Tibial nerve (tissue), 3 donors: ENCODE results near the gene TMEM129.

Experiments
- POLR2A ChIP-seq, 2 donors: fragments of 450-650 bp; IDR thresholded peaks; one replicate each; pipeline ENCODE4 v1.6.1; 2017; ENCODE audit warnings: antibody characterized with exemption in 2 of 2, mild to moderate bottlenecking in 2 of 2, moderate library complexity in 2 of 2
- TF ChIP-seq, protein P1 (sequence below), 5 experiments: fragments of 200-600 bp in 3 of 5; fragments of 450-650 bp in 2 of 5; sonication (generic) in 3 of 5; IDR thresholded peaks; one replicate each; pipeline ENCODE4 v1.5.1; 2016 to 2019; ENCODE audit warnings: antibody characterized with exemption in 5 of 5, mild to moderate bottlenecking in 3 of 5, moderate library complexity in 2 of 5

DNA sequence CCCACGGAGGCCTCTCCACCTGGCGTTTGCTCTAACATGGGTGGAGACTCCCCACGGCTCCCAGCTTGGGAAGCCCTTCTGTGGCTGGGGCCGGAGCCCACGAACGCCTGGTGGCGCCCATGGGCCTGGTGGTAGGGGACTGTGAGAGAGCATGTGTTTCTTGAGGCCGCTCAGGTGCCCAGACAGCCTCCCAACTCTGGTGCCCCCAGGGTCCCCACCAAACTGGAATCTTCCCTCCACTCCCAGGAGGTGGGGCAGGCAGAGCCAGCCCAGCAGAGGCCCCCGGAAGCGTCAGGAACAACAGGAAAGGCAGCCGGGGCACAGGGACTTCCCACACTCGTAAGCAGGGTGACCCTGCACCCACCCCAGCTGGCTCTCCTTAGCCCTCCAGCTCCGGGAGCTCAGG is 38.7 kb upstream of the TMEM129 start:
- TF ChIP-seq POLR2A (IDR thresholded peaks at IDR 0.05) = no peak
- TF ChIP-seq, protein P1, sequence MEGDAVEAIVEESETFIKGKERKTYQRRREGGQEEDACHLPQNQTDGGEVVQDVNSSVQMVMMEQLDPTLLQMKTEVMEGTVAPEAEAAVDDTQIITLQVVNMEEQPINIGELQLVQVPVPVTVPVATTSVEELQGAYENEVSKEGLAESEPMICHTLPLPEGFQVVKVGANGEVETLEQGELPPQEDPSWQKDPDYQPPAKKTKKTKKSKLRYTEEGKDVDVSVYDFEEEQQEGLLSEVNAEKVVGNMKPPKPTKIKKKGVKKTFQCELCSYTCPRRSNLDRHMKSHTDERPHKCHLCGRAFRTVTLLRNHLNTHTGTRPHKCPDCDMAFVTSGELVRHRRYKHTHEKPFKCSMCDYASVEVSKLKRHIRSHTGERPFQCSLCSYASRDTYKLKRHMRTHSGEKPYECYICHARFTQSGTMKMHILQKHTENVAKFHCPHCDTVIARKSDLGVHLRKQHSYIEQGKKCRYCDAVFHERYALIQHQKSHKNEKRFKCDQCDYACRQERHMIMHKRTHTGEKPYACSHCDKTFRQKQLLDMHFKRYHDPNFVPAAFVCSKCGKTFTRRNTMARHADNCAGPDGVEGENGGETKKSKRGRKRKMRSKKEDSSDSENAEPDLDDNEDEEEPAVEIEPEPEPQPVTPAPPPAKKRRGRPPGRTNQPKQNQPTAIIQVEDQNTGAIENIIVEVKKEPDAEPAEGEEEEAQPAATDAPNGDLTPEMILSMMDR (IDR thresholded peaks at IDR 0.05) = no peak
